ENCODE results near the gene CTNNA3. TPM values are rescaled to one million over a fixed set of nuclear protein-coding genes. Genes with fewer than 3 reads are reported as not detected.

The CTNNA3 gene
- total RNA-seq, 2 experiments from 2014 or later = 0.30 TPM; not detected in 1

DNA sequence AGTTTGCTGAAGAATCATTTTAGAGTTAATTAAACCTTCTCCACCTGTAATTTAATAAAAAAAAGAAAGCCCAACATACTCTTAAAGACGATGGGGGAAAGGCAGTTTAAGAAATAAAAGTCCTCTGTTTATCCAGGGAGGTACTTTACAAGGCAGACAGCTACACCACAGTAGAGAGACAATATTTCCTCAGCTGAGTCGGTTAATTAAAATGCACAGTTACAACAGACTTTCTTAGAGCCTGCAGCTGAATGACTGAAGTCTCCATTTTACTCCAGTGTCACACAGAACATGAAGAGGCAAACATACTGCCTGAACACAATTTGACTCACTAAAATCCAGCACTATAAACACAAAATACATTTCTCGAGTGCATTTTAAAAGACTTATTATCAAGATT, 755.0 kb downstream of the CTNNA3 start:
- intact Hi-C loops (cut with DNase I, micrococcal nuclease) = no loop called here

DNA sequence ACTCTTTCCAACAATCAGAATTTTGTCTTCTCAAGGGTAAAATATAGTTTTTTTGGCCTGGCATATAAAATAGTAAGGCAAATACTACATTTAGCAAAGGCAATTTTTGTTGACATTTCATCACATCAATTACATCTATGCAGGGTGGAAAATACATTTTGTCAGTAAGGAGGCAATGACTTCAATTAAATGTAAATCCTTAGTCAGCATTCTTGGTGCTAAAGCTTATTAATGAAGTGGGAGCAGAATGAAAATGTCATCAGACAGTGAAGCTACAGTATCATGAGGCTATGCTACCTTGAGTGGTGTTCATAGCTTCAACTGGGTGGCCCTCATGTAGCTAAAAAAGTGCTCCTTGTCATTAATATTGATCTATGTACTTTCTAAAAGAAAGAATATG, 761.3 kb downstream of the CTNNA3 start:
- CTCF ChIA-PET = interaction anchor here (0.9 to 1.3 kb wide), 2 partner anchors 10 to 586 kb away, joined by 3 to 4 read pairs; no protein-coding TSS in a partner anchor

More for the DNA sequence above, 755.0 kb downstream of the CTNNA3 start:
- CTCF ChIA-PET = interaction anchor here (0.6 to 1.4 kb wide), 4 partner anchors 10 to 1250 kb away, joined by 3 read pairs; no protein-coding TSS in a partner anchor
- no peaks in the 10 kb centered on the region for H3K36me3 Mint-ChIP-seq (ENCODE audit: low read depth)
- DNase-seq (no peak), ATAC-seq (no peak)
- peaks cover 4% of the 10 kb centered on the region for H3K27me3 Mint-ChIP-seq
- no peak overlapping the region for H3K4me3 Mint-ChIP-seq
- H3K9me3 Mint-ChIP-seq (ENCODE audit: low read depth) = no peaks in the 10 kb centered on the region
- no peak overlapping the region for H3K27ac Mint-ChIP-seq
- H3K4me1 Mint-ChIP-seq = no peaks in the 10 kb centered on the region
- POLR2A ChIA-PET = no interaction called here

DNA sequence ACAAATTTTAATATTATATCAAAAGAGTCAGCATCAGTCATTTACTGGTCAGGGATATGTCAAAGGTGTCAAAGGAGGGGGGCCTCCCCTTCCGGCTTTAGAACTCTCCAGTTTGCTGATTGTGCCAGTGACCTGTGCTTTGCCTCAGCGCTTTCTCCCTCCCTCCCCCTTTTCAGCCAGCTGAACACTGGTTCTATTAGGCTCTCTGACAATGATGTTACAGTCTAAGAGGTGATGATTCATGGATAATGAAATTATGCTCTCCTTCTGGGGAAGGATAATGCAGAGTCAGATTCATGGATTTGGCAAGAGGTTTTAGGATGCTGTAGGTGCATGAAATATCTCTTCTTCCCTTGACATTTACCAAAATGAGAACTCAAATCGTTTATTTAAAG, 764.0 kb downstream of the CTNNA3 start:
- H3K27me3 Mint-ChIP-seq = peaks cover 30% of the 10 kb centered on the region
- no peak overlapping the region for H3K27ac Mint-ChIP-seq
- H3K36me3 Mint-ChIP-seq (ENCODE audit: low read depth) = no peaks in the 10 kb centered on the region
- H3K4me3 Mint-ChIP-seq = no peak overlapping the region
- intact Hi-C loops (cut with DNase I, micrococcal nuclease) = loop anchor here in 1 of 2 experiments (5.0 kb wide), 2 partner anchors 750 to 850 kb away; no protein-coding TSS in a partner anchor
- ChIA-PET CTCF (interaction anchor here (0.7 to 1.2 kb wide), 7 partner anchors 8 to 586 kb away, joined by 3 to 6 read pairs (median 3); no protein-coding TSS in a partner anchor), POLR2A (no interaction called here)
- DNase-seq (no peak), ATAC-seq (no peak)
- H3K4me1 Mint-ChIP-seq = no peaks in the 10 kb centered on the region
- no peaks in the 10 kb centered on the region for H3K9me3 Mint-ChIP-seq (ENCODE audit: low read depth)

More for the DNA sequence above, 761.3 kb downstream of the CTNNA3 start:
- no peak for DNase-seq
- no peak overlapping the region for H3K27ac Mint-ChIP-seq
- H3K27me3 Mint-ChIP-seq = peaks cover 7% of the 10 kb centered on the region
- POLR2A ChIA-PET = no interaction called here
- H3K4me1 Mint-ChIP-seq = no peaks in the 10 kb centered on the region
- no peaks in the 10 kb centered on the region for H3K9me3 Mint-ChIP-seq (ENCODE audit: low read depth)
- intact Hi-C loops (cut with DNase I, micrococcal nuclease) = loop anchor here in 1 of 2 experiments (5.0 kb wide), 2 partner anchors 752 to 848 kb away; no protein-coding TSS in a partner anchor
- ATAC-seq = no peak
- H3K36me3 Mint-ChIP-seq (ENCODE audit: low read depth) = no peaks in the 10 kb centered on the region
- H3K4me3 Mint-ChIP-seq = no peak overlapping the region

DNA sequence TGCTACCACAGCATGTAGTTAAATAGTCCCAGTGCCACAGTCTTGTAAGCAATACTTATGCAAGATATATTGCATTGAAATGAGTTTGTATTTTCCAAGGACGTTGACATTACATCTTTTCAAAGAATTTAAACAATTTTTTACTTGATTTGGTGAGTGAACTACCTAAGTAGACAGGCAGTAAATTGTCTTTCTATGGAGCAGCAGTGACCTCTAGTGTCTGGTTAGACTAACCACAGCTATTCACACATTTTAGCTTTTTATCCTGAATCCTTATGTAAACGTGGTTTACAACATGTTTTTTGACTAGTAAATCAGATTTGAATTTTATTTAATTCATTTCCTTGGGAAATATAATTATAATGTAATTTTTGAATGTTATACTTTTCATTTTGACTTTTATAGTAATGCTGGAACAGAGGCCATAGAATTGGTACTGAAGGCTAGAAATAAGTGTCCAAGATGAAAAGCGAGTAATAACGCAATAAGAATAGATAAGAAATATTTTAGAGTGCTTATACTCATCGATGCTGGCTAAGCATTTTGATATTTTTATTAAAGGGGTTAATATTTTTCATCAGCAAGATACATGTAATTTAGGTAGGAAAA, 764.6 kb downstream of the CTNNA3 start:
- ATAC-seq (no peak), DNase-seq (peak; percentile 3)
- no peaks in the 10 kb centered on the region for H3K9me3 Mint-ChIP-seq (ENCODE audit: low read depth)
- H3K27ac Mint-ChIP-seq = no peak overlapping the region
- H3K36me3 Mint-ChIP-seq (ENCODE audit: low read depth) = no peaks in the 10 kb centered on the region
- POLR2A ChIA-PET = no interaction called here
- H3K4me3 Mint-ChIP-seq = no peak overlapping the region
- intact Hi-C loops (cut with DNase I, micrococcal nuclease) = loop anchor here in 1 of 2 experiments (5.0 kb wide), 2 partner anchors 749 to 851 kb away; no protein-coding TSS in a partner anchor
- peaks cover 32% of the 10 kb centered on the region for H3K27me3 Mint-ChIP-seq
- CTCF ChIA-PET = interaction anchor here (0.7 to 1.2 kb wide), 6 partner anchors 9 to 557 kb away, joined by 3 to 6 read pairs (median 3); no protein-coding TSS in a partner anchor
- H3K4me1 Mint-ChIP-seq = no peaks in the 10 kb centered on the region

DNA sequence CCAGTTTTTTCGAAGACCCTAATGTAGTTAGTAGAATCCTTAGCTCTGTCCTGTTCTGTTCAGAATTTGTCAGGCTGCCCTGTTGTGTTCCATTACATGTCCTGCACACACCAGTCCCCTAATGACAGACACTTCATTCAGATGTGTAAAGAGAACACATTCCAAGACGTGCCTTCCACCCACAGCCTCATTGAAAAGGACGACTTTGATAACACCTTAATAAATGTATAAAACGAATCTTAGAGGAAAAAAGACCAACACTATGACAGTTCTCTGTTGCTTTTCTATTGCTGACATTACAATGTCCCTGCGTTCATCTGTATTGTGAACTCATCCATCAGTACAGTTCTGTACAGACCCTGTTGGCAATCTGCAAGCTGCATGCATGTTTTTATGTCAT, 766.6 kb downstream of the CTNNA3 start:
- POLR2A ChIA-PET = no interaction called here
- H3K9me3 Mint-ChIP-seq (ENCODE audit: low read depth) = no peaks in the 10 kb centered on the region
- CTCF ChIA-PET = no interaction called here
- H3K36me3 Mint-ChIP-seq (ENCODE audit: low read depth) = no peaks in the 10 kb centered on the region
- DNase-seq = no peak
- no peak overlapping the region for H3K4me3 Mint-ChIP-seq
- H3K4me1 Mint-ChIP-seq = no peaks in the 10 kb centered on the region
- no peak overlapping the region for H3K27ac Mint-ChIP-seq
- peaks cover 40% of the 10 kb centered on the region for H3K27me3 Mint-ChIP-seq
- no peak for ATAC-seq
- intact Hi-C loops (cut with DNase I, micrococcal nuclease) = no loop called here

DNA sequence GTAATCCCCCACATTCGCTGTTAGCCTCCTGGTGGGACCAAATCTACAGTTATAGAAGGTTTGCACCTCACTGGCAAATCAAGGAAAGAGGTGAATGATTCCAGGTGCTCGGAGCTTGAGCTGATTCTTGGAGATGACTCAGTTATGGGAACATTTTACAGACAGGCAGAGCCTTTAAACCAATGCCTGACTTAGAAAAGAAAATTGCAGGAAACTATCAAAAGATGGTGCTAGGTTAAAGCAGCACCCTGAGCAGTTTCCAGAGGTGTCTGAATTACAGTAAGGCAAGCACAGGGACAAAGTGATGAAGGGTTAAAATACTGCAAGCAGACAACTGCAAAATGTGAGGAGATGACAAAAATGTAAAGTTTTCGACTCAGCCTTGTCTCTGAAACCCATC, 767.2 kb downstream of the CTNNA3 start:
- Mint-ChIP-seq H3K4me1 (no peaks in the 10 kb centered on the region), H3K27ac (no peak overlapping the region), H3K9me3 (ENCODE audit: low read depth) (no peaks in the 10 kb centered on the region), H3K27me3 (peaks cover 40% of the 10 kb centered on the region), H3K36me3 (ENCODE audit: low read depth) (no peaks in the 10 kb centered on the region), H3K4me3 (no peak overlapping the region)
- intact Hi-C loops (cut with DNase I, micrococcal nuclease) = no loop called here
- no peak for ATAC-seq
- no peak for DNase-seq
- POLR2A ChIA-PET = no interaction called here
- CTCF ChIA-PET = interaction anchor here (0.8 kb wide), 1 partner anchor 14 kb away, joined by 3 read pairs; no protein-coding TSS in a partner anchor

DNA sequence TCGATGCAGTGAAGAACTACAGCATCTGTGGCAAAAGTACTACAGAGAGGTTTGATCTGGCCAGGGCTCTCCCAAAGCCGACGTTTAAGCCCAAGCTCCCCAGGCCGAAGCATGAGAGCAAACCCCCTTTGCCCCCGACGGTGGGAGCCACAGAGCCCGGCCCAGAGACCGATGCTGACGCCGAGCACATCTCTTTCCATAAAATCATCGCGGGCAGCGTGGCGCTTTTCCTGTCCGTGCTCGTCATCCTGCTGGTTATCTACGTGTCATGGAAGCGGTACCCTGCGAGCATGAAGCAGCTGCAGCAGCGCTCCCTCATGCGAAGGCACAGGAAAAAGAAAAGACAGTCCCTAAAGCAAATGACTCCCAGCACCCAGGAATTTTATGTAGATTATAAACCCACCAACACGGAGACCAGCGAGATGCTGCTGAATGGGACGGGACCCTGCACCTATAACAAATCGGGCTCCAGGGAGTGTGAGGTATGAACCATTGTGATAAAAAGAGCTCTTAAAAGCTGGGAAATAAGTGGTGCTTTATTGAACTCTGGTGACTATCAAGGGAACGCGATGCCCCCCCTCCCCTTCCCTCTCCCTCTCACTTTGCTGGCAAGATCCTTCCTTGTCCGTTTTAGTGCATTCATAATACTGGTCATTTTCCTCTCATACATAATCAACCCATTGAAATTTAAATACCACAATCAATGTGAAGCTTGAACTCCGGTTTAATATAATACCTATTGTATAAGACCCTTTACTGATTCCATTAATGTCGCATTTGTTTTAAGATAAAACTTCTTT, 767.8 kb downstream of the CTNNA3 start:
- Mint-ChIP-seq H3K27me3 (peaks cover 40% of the 10 kb centered on the region), H3K9me3 (ENCODE audit: low read depth) (no peaks in the 10 kb centered on the region), H3K36me3 (ENCODE audit: low read depth) (no peaks in the 10 kb centered on the region), H3K4me1 (no peaks in the 10 kb centered on the region), H3K4me3 (no peak overlapping the region), H3K27ac (no peak overlapping the region)
- ChIA-PET POLR2A (no interaction called here), CTCF (interaction anchor here (0.5 to 0.8 kb wide), 4 partner anchors 15 to 593 kb away, joined by 3 read pairs; no protein-coding TSS in a partner anchor)
- peak; percentile 4 for DNase-seq
- ATAC-seq = no peak
- intact Hi-C loops (cut with DNase I, micrococcal nuclease) = no loop called here

DNA sequence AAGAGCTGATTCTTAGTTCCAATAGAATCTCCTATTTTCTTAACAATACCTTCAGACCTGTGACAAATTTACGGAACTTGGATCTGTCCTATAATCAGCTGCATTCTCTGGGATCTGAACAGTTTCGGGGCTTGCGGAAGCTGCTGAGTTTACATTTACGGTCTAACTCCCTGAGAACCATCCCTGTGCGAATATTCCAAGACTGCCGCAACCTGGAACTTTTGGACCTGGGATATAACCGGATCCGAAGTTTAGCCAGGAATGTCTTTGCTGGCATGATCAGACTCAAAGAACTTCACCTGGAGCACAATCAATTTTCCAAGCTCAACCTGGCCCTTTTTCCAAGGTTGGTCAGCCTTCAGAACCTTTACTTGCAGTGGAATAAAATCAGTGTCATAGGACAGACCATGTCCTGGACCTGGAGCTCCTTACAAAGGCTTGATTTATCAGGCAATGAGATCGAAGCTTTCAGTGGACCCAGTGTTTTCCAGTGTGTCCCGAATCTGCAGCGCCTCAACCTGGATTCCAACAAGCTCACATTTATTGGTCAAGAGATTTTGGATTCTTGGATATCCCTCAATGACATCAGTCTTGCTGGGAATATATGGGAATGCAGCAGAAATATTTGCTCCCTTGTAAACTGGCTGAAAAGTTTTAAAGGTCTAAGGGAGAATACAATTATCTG, 768.6 kb downstream of the CTNNA3 start:
- CTCF ChIA-PET = interaction anchor here (0.7 to 0.8 kb wide), 3 partner anchors 42 to 861 kb away, joined by 3 read pairs; no protein-coding TSS in a partner anchor
- H3K27me3 Mint-ChIP-seq = peaks cover 40% of the 10 kb centered on the region
- H3K9me3 Mint-ChIP-seq (ENCODE audit: low read depth) = no peaks in the 10 kb centered on the region

DNA sequence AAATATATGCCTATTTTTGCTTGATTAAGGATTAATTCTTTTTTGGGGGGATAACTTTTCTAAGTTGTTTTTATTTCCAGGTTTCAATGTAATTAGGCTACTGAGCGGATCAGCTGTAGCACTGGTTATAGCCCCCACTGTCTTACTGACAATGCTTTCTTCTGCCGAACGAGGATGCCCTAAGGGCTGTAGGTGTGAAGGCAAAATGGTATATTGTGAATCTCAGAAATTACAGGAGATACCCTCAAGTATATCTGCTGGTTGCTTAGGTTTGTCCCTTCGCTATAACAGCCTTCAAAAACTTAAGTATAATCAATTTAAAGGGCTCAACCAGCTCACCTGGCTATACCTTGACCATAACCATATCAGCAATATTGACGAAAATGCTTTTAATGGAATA, 769.2 kb downstream of the CTNNA3 start:
- Mint-ChIP-seq H3K4me1 (no peaks in the 10 kb centered on the region), H3K36me3 (ENCODE audit: low read depth) (no peaks in the 10 kb centered on the region), H3K9me3 (ENCODE audit: low read depth) (no peaks in the 10 kb centered on the region), H3K4me3 (no peak overlapping the region), H3K27me3 (peaks cover 38% of the 10 kb centered on the region), H3K27ac (no peak overlapping the region)
- intact Hi-C loops (cut with DNase I, micrococcal nuclease) = no loop called here
- POLR2A ChIA-PET = no interaction called here
- DNase-seq (no peak), ATAC-seq (no peak)
- CTCF ChIA-PET = interaction anchor here (0.7 kb wide), 1 partner anchor 862 kb away, joined by 3 read pairs; no protein-coding TSS in a partner anchor

More for the DNA sequence above, 768.6 kb downstream of the CTNNA3 start:
- Mint-ChIP-seq H3K4me3 (no peak overlapping the region), H3K36me3 (ENCODE audit: low read depth) (no peaks in the 10 kb centered on the region), H3K27ac (no peak overlapping the region), H3K4me1 (no peaks in the 10 kb centered on the region)
- intact Hi-C loops (cut with DNase I, micrococcal nuclease) = no loop called here
- ATAC-seq (no peak), DNase-seq (no peak)
- POLR2A ChIA-PET = no interaction called here

DNA sequence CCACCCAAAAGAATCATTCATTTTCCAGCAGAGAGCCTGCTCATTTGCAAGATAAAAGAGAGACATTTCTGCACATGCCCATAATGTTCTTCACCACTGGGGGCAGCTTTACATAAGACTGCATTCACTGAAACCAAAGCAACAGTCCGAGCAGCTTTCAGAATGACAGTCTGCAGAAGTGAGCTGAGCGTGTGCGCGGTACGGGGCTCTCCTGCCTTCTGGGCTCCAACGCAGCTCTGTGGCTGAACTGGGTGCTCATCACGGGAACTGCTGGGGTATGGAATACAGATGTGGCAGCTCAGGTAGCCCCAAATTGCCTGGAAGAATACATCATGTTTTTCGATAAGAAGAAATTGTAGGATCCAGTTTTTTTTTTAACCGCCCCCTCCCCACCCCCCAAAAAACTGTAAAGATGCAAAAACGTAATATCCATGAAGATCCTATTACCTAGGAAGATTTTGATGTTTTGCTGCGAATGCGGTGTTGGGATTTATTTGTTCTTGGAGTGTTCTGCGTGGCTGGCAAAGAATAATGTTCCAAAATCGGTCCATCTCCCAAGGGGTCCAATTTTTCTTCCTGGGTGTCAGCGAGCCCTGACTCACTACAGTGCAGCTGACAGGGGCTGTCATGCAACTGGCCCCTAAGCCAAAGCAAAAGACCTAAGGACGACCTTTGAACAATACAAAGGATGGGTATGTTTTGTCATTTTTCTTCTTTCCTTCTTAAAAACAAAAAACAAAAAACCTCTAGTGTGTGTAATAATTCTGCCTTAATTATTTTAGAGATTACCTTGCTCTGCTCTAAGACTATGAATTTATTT, 769.9 kb downstream of the CTNNA3 start, which contains the start of gene LRRTM3:
Gene LRRTM3, plus strand, starts transcription at position 141 of the 820 bp plus-strand sequence.
- Mint-ChIP-seq H3K4me3 (no peak within 1 kb of the TSS), H3K27me3 (peaks cover 36% of the 10 kb centered on the region), H3K27ac (no peak within 1 kb of the TSS), H3K9me3 (ENCODE audit: low read depth) (no peaks in the 10 kb centered on the region), H3K4me1 (no peaks in the 10 kb centered on the region), H3K36me3 (ENCODE audit: low read depth) (no peaks in the 10 kb centered on the region)
- peak; percentile 49 for DNase-seq
- POLR2A ChIA-PET = no interaction called here
- ATAC-seq = peak; percentile 91
- intact Hi-C loops (cut with DNase I, micrococcal nuclease) = loop anchor here in 1 of 2 experiments (2.0 kb wide), 1 partner anchor 593 kb away; no protein-coding TSS in a partner anchor
- CTCF ChIA-PET = interaction anchor here (0.7 to 1.1 kb wide), 4 partner anchors 8 to 827 kb away, joined by 3 to 4 read pairs (median 3); no protein-coding TSS in a partner anchor

Measured in activated CD4-positive, alpha-beta T cell treated with anti-CD3 and anti-CD28 coated beads for 36 hours (primary cell).